A673 (cell line): ENCODE results near the gene ENPP1.

Source experiments
- CTCF ChIP-seq: fragments of 300-800, 200-600 bp; sonication (generic); conservative IDR thresholded peaks from 2 replicates; pipeline ENCODE4 v1.5.1; 2017; ENCODE audit warnings: low read depth, mild to moderate bottlenecking, antibody characterized with exemption, low read length, moderate library complexity, mixed read lengths
- EZH2 ChIP-seq: fragments of 200-600 bp; sonication (generic); IDR thresholded peaks from 2 replicates; pipeline ENCODE4 v1.6.1; 2017; ENCODE audit warnings: borderline replicate concordance, low read depth, mild to moderate bottlenecking, mixed read lengths, antibody characterized with exemption, low read length; ENCODE audit not compliant: poor library complexity, severe bottlenecking

DNA sequence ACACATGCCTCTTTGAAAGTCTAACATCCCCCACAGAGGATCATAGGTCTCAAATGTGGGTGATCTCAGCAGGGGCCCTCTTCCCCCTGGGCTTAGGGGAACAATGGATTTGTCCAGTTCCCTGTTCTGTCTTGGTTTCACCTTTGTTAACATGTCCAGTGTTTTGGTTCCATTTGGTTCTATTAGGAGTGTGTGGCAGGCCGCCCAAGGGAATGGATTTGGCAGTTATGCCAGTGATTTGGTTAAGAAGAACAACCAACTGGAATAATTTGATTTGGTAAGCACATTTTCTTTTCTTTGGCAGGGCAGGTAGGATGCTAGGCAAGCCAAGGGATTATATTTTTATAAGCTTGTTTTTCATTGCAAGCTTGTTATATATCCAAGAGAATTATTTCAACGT, 28.5 kb upstream of the ENPP1 start:
- no peak for TF ChIP-seq CTCF
- no peak for TF ChIP-seq EZH2
